ENCODE data around the gene ZDHHC18.

The ZDHHC18 gene

GRCh38 chr1:26826261-26827105, at the start of gene ZDHHC18:
TSS of gene ZDHHC18 (plus strand) at chr1:26826688. CDS start at chr1:26826805, 117 bp downstream.
- DNase-seq (ENCODE audit: low spot score) = peak; percentile 60

- DNase-seq (ENCODE audit: low spot score) = no peak
Observed at GRCh38 chr1:26779098-26779668, 47.3 kb upstream of the ZDHHC18 start.

GRCh38 chr1:26780344-26780957, 46.0 kb upstream of the ZDHHC18 start:
- no peak for DNase-seq (ENCODE audit: low spot score)

GRCh38 chr1:26781206-26781825, 45.2 kb upstream of the ZDHHC18 start:
- no peak for DNase-seq (ENCODE audit: low spot score)

GRCh38 chr1:26782521-26783212, 43.8 kb upstream of the ZDHHC18 start:
- no peak for DNase-seq (ENCODE audit: low spot score)

GRCh38 chr1:26783646-26784022, 42.9 kb upstream of the ZDHHC18 start:
- no peak for DNase-seq (ENCODE audit: low spot score)

GRCh38 chr1:26784023-26784871, 42.2 kb upstream of the ZDHHC18 start:
- DNase-seq (ENCODE audit: low spot score) = no peak

GRCh38 chr1:26784886-26785285, 41.6 kb upstream of the ZDHHC18 start:
- no peak for DNase-seq (ENCODE audit: low spot score)

GRCh38 chr1:26785611-26786436, 40.7 kb upstream of the ZDHHC18 start:
- no peak for DNase-seq (ENCODE audit: low spot score)

- DNase-seq (ENCODE audit: low spot score) = peak; percentile 50
Observed at GRCh38 chr1:26786437-26787380, 39.8 kb upstream of the ZDHHC18 start.

- DNase-seq (ENCODE audit: low spot score) = peak; percentile 87
Observed at GRCh38 chr1:26787381-26787705, 39.1 kb upstream of the ZDHHC18 start.

GRCh38 chr1:26787706-26788514, 38.6 kb upstream of the ZDHHC18 start, which contains the start of gene PIGV:
TSS of gene PIGV (plus strand) at chr1:26787950. CDS start at chr1:26790816, 2,866 bp downstream.
- DNase-seq (ENCODE audit: low spot score) = peak; percentile 88

GRCh38 chr1:26788515-26788785, 38.0 kb upstream of the ZDHHC18 start:
- DNase-seq (ENCODE audit: low spot score) = peak; percentile 37

GRCh38 chr1:26788836-26789611, 37.5 kb upstream of the ZDHHC18 start:
- DNase-seq (ENCODE audit: low spot score) = peak; percentile 93

- no peak for DNase-seq (ENCODE audit: low spot score)
Observed at GRCh38 chr1:26789612-26789865, 36.9 kb upstream of the ZDHHC18 start.

- DNase-seq (ENCODE audit: low spot score) = peak; percentile 64
Observed at GRCh38 chr1:26789931-26790330, 36.6 kb upstream of the ZDHHC18 start.

GRCh38 chr1:26790551-26790953, 35.9 kb upstream of the ZDHHC18 start:
- peak; percentile 88 for DNase-seq (ENCODE audit: low spot score)

GRCh38 chr1:26791148-26791547, 35.3 kb upstream of the ZDHHC18 start:
- no peak for DNase-seq (ENCODE audit: low spot score)

All from activated CD4-positive, alpha-beta T cell treated with anti-CD3 and anti-CD28 coated beads, Interleukin-2, Interleukin-4, amounts not matched to agents 100 ng/mL and 50 ng/mL, durations not matched to agents 16 hours and 8 hours (primary cell).